GM06990 (cell line): ENCODE measurements around the gene LY86.

Experiments used
- DNase-seq: peaks from one replicate; pipeline ENCODE4 v3.0.0-alpha.2; 2011; ENCODE audit not compliant: insufficient read length; ENCODE audit errors: extremely low read depth
- H3K27me3 ChIP-seq: replicated peaks from 2 replicates; pipeline ENCODE4 v1.6.0; 2011; ENCODE audit warnings: low read length; ENCODE audit not compliant: control insufficient read depth, insufficient read depth
- H3K36me3 ChIP-seq: 2 replicates; pipeline ENCODE4 v1.5.1; 2011; ENCODE audit warnings: low read length; ENCODE audit not compliant: control insufficient read depth, insufficient read depth
- H3K4me3 ChIP-seq: replicated peaks from 2 replicates; pipeline ENCODE4 v1.5.1; 2011; ENCODE audit warnings: low read depth, mild to moderate bottlenecking, control low read depth, low read length
- TF ChIP-seq, protein P1 (sequence below): IDR thresholded peaks from 2 replicates; pipeline ENCODE4 v1.5.1; 2011; ENCODE audit warnings: low read length, control low read depth, mild to moderate bottlenecking, inconsistent platforms; ENCODE audit not compliant: insufficient read depth, poor library complexity, severe bottlenecking

LY86 gene

GRCh38 chr6:6631053-6631452 is 42.5 kb downstream of the LY86 start:
- TF ChIP-seq, protein P1, sequence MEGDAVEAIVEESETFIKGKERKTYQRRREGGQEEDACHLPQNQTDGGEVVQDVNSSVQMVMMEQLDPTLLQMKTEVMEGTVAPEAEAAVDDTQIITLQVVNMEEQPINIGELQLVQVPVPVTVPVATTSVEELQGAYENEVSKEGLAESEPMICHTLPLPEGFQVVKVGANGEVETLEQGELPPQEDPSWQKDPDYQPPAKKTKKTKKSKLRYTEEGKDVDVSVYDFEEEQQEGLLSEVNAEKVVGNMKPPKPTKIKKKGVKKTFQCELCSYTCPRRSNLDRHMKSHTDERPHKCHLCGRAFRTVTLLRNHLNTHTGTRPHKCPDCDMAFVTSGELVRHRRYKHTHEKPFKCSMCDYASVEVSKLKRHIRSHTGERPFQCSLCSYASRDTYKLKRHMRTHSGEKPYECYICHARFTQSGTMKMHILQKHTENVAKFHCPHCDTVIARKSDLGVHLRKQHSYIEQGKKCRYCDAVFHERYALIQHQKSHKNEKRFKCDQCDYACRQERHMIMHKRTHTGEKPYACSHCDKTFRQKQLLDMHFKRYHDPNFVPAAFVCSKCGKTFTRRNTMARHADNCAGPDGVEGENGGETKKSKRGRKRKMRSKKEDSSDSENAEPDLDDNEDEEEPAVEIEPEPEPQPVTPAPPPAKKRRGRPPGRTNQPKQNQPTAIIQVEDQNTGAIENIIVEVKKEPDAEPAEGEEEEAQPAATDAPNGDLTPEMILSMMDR: no peak
- Histone ChIP-seq H3K36me3 (peaks cover 6% of the 10 kb centered on the region), H3K4me3 (no peak overlapping the region), H3K27me3 (no peaks in the 10 kb centered on the region)
- DNase-seq: no peak

DNA sequence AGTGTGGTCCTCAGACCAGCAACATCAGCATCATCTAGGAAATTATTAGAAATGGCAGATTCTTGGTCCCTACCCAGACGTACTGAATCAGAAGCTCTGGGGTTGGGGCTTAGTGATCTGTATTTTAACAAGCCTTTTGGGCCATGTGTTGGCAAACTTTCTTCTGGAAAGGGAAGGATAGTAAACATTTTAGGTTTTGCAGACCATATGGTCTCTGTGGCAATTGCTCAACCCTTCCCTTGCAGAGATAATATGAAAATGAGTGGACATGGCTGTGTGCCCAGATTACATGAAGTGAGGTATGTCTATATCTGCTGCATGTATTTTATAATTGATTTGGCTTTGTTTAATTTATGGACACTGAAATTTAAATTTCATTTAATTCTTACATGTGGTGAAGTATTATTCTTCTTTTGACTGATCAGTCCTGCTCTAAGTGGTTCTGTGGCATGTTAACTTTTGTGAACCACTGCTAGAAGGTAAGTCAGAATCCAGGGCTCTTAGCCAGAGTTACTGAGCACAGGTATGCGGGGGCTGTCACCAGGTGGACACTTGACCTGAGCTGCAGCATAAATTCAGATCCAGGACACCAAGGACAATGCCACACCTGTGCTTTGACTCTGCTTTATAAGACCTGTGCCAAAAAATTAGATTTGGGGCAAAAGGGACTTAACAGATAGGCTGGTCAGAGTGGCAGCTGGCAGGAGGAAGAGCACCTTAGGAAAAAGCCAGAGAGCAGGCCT is 43.2 kb downstream of the LY86 start:
- DNase-seq: no peak
- Histone ChIP-seq H3K27me3 (no peaks in the 10 kb centered on the region), H3K4me3 (no peak overlapping the region), H3K36me3 (peaks cover 4% of the 10 kb centered on the region)
- TF ChIP-seq, protein P1: no peak

DNA sequence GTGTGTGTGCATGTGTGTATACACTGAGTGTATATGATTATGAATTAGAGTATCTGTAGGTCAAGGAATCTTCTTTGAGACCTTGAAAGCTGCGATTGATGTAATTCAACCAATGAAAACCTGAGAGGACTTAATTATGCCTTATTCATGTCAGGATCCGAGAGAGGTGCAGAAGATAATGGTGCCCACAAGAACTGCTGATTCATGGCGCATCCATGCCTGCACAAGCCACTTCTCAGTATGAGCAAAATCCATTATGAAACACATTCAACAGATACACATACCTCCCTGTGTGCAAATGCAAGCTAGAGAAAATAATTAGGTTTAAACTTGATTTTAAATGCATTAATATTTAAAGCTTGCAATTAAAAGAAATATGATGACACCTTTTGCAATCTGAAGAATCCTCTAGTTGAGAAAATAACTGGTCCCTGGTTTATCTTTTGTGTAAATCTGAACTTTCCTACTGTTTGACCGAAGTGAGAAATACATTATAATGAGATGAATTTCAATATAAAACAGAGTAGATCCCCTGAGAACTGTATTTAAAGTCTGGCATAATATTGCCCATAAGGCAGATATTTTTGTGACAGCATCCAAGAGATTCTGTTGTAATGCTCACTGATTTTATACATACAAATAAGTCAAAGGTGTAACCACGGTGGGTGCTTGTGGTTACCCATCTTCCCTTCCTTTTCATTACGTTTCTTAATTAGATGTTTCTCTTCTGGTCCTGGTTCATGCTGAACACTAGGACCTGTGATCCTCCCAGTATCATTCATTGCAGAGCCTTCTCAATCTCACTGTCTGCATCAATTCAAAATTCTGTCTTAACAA is 45.6 kb downstream of the LY86 start:
- no peak for DNase-seq
- Histone ChIP-seq H3K4me3 (no peak overlapping the region), H3K36me3 (no peaks in the 10 kb centered on the region), H3K27me3 (no peaks in the 10 kb centered on the region)
- TF ChIP-seq, protein P1: no peak

DNA sequence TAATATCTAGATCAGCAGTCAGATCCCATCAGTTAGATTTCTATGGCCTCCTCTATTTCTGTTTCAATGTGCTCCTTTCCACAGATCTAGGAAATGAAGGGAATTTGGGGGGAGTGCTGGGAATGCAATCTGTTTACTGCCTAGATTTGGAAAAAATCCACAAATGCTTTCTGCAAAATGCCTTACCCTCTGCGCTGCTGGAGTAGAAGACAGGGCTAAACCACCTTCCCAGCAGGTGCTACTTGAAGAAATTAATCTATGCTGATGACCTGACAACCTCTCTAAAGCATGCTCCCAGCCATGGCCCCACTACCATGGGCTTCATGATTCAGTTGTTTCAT is 46.2 kb downstream of the LY86 start:
- Histone ChIP-seq H3K36me3 (no peaks in the 10 kb centered on the region), H3K27me3 (no peaks in the 10 kb centered on the region), H3K4me3 (no peak overlapping the region)
- TF ChIP-seq, protein P1: no peak
- DNase-seq: no peak

- TF ChIP-seq, protein P1: no peak
- no peaks in the 10 kb centered on the region for H3K27me3 ChIP-seq
- H3K4me3 ChIP-seq: no peak overlapping the region
- H3K36me3 ChIP-seq: no peaks in the 10 kb centered on the region; the same call in 1 of the 2 replicates
- DNase-seq: no peak
Observed at GRCh38 chr6:6635291-6635690, 46.8 kb downstream of the LY86 start.
